RCC 7860 (cell line): ENCODE results near the gene TTC3.
A peak's percentile ranks its signal among the peaks of the same experiment; 100 is the strongest.
"Not testable (repeated sequence)": the region's sequence is repeated elsewhere in the genome, so short reads cannot be mapped to it uniquely, and the experiment has no call there.

ENCODE experiments used
- DNase-seq: peaks from one replicate; pipeline ENCODE4 v3.0.0-alpha.2; 2015; ENCODE audit warnings: low spot score
- FAIRE-seq: peaks from 2 replicates; lab custom pipeline; 2012; peaks lifted over from hg19 to GRCh38; lab: Jason Lieb, UNC

TTC3 gene

DNA sequence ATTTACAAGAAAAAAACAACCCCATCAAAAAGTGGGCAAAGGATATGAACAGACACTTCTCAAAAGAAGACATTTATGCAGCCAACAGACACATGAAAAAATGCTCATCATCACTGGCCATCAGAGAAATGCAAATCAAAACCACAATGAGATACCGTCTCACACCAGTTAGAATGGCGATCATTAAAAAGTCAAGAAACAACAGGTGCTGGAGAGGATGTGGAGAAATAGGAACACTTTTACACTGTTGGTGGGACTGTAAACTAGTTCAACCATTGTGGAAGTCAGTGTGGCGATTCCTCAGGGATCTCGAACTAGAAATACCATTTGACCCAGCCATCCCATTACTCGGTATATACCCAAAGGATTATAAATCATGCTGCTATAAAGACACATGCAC lies 70.3 kb downstream of the TTC3 start:
- not testable (repeated sequence) for DNase-seq, FAIRE-seq

DNA sequence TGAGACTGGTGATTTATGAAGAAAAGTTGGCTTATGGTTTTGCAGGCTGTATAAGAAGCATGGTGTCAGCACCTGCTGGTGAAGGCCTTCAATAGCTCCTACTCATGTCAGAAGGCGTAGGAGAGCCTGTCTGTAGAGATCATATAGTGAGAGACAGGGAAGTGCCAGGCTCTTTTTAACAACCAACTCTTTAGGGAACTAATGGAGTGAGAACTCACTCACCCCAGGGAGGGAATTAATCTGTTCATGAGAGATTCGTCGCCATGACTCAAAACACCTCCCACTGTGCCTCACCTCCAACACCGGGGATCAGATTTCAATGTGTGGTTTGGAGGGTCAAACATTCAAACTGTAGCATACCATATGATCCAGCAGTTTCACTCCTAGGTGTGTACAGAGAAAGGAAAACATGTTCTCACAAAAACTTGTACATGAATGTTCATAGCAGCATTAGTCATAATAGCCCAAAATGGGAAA lies 72.6 kb downstream of the TTC3 start:
- FAIRE-seq (peak; percentile 20), DNase-seq (peak; percentile 36)

DNA sequence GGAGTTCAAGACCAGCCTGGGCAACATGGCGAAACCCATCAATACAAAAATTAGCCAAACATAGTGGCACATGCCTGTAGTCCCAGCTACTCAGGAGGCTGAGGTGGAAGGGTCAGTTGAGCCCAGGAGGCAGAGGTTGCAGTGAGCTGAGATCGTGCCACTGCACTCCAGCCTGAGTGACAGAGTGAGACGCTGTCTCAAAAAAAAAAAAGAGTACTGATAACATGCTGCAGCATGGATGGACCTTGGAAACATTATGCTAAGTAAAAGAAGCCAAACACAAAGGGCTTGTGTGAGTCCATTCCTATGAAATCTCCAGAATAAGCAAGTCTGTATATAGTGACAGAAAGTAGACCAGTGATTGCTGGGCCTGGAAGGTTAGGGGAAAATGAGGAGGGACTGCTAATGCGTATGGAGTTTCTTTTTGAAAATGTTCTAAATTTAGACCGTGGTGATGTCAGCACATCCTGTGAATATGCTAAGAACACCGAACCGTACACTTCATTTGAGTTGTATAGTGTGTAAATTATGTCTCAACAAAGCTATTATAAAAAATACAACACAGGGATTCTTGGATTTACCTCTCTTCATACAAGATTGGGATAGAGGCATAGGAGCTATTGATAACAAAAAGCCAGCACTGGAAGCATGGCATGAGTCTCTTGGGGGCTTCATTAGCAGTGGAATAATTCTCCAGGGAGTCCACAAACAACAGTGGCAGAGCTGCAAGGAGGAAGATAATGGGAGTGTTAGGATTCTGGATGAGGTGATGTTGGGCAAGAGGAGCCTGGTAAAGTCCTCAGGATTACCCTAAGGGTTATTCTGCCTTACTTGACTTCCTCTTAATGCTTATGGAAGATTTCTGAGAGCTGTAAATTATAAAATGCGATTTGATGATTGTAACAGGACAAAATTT lies 73.5 kb downstream of the TTC3 start:
- DNase-seq: no peak
- no peak for FAIRE-seq

DNA sequence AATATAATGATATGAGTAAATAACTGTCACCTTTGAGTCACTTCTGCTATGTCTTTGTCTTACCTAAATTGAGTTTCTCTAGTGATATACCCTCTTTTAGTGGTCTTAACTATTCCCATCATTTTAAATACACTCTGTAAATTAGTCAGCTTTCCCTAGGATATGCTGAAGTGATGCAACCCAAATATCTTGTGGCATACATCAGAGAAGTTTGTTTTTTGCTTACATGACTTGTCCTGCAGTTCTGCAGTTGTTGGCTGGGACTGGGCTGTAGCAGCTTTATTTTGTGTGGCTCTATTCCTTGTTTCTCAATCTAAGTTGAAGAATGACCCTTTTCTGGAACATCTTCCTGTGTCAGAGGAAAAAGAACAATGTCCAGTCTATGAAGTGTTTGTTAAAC lies 76.4 kb downstream of the TTC3 start:
- FAIRE-seq: no peak
- DNase-seq: no peak

DNA sequence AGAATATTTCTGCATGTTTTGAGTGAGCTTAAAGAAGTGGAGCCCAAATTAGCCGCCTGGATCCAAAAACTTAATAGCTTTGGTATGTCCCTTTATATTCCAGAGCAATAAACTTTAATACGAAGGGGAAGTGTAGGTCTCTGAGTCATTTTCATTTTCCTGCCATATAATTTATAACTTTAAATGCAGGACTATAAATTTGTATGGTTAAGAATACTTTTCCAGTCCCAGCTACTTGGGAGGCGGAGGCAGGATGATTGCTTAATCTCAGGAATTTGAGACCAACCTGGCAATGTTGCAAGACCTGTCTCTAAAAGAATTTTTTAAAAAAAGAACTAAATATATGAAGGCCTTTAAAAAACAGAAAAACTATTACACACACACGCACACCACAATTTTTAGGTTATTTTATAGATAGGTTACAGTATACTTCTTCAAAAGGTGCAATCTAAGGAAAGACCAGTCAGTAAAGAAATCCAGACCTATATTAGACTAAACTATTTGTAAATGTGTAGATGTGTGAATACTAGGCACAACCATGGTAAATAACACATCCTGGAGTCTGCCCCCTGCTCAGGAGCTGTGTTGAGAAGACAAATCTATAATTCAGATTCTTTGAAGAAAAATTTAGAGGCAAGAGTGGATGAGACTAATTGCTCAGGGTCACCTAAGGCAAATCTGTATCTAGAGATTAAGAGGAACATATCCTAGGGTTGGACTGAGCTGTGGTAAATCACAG lies 80.3 kb downstream of the TTC3 start:
- DNase-seq: no peak
- FAIRE-seq: no peak

DNA sequence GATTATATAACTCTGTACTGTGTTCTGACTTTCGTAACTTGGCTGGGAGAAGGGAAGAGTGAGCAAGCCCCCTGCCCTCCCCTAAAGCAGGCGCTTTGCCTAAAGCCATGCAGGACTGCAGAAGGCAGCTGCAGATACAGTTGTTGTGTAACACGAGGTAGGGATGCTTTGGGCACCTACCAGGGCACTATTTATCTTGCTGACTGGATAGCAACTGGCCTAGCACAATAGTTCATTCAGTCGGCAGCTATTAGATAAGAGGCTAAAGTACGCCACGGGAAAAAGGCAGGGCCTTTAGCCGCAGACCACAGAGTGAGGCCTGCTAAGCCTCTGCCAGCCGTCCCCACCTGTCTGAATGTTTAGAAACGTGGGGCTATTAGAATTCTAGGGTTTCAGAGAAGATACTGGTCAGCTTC lies 80.9 kb downstream of the TTC3 start:
- no peak for DNase-seq
- FAIRE-seq: no peak

DNA sequence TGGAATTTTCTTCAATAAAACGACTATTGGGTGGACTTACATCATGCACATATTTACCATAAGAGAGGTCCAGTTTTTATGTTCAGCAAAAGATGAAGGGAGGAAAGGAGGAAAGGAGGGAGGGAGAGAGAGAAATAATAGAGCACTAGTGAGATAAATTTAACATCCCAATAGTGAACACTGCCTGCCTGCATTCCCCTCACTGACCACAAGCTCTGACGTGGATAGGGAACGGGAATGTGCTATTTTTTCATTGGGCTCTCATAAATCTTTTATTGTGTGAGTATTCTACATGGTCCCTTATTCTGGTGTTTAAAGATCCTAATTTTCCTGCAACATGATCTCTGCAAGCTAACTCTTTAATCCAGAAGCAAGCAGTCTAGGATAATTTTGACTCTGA lies 82.1 kb downstream of the TTC3 start:
- DNase-seq: no peak

DNA sequence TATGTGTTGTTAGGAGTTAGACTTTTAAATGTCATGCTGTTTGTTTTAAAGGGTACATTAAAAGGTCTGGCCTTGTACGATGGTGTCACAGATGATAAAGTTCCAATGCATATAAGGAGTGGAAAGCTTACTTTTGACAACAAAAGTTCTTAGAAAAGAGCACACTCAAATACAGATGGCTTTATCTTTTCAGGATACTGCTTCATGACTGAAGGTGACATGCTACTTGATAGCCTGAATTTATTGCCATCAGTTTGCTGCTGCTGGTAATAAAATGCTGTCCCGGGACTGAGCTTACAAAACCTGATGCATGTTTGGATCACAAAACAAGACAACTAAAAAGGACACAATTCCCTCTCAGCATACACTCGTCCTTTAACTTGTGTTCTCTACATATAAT lies 84.9 kb downstream of the TTC3 start:
- DNase-seq (no peak), FAIRE-seq (no peak)

More for the DNA sequence above, 82.1 kb downstream of the TTC3 start:
- FAIRE-seq: no peak

DNA sequence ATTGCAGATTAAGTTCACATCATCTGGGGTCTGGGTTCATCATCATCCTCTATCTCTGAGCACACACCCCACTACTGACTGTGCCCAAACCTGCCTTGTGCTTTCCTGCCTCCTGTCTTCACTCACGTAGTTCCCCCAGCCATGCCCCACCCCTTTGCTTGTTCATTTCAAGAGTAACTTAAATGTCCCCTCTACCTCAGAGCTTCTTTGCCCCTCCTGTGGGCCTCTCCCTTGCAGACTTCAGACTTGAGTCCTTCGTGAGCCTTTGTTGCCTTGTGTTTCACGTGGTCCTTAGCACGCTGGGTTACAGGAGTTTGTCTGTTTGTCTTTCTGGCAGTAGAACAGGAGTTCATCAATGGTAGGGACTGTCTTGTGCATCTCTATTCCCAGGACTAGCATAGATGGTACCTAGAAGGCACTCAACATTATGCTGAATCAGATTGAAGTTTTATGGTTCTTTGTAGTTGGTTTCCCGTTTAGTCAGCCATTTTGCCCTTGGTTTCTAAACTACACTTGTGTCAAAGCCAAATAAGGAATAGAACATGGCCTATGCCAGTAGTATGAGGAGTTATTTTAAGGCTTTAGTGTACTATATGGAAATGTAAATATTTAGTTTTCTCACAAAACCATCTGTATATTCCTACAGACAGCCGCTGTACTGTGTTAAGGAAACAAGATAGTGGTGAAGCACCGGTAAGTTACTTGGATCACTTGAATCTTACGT lies 86.2 kb downstream of the TTC3 start:
- FAIRE-seq: no peak
- no peak for DNase-seq

DNA sequence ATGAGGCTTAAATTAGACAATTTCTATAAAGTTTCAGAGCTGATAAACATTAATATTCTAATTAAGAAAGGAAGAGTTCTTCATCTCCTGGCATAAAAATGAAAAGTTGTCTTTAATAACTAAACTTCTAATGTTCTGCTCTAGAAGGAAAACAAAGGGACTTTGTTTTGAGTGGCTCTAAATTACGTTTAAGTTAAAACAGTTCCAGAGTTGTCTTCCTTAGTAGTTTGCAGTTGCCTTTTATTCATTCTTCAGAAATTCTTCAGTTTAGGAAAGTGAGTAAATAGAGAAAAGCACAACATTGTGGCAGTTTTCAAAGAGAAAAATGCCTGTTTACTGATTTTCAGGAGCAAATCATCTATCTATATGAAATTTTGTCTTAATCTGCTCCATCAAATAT lies 86.9 kb downstream of the TTC3 start:
- FAIRE-seq (no peak), DNase-seq (no peak)

DNA sequence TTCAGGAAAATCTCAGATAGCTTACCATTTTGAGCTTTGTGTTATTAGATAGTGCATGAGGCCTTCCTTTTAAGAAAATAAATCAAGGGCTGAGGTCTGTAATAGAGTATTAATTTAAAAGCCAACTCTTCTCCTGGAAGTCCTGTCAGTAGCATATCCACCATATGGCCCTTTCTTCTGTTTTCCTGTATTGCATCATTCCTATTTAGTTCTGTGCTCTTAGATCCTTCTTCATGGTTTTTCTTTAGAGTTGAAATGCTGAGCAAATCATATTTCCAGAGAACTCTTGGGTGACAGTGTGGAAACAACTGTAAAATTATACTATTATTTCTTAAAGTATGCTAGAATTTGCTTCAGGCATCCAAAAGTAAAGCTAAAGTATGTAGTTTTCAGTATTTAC lies 91.7 kb downstream of the TTC3 start:
- DNase-seq (no peak), FAIRE-seq (no peak)

DNA sequence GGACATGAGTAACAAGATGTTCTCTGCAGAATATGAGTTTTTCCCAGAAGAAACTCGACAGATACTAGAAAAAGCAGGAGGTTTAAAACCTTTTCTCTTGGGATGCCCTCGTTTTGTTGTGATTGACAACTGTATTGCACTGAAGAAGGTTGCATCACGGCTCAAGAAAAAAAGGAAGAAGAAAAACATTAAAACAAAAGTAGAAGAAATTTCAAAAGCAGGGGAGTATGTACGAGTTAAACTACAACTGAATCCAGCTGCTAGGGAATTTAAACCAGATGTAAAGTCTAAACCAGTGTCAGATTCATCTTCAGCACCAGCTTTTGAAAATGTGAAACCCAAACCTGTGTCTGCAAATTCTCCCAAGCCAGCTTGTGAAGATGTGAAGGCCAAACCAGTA lies 92.5 kb downstream of the TTC3 start:
- no peak for FAIRE-seq
- no peak for DNase-seq

DNA sequence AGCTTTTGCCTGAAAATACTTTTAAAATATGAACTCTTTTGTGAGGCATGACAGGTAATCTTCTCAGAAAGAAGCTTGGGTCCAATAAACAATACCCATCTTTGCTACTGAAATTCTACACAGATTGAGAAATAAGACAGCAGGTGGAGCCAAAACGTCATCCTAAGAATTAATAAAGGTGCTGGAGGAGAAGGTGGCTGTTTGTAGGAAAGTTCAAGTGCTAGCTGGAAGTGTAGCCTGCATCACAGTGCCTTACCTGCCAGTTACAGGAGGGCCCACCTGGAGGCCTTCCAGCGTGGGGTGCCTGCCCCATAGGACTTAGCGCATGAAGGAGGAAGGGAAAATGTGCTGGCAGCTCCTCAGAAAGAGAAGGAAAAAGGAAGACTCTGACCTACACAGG lies 93.7 kb downstream of the TTC3 start:
- no peak for FAIRE-seq

DNA sequence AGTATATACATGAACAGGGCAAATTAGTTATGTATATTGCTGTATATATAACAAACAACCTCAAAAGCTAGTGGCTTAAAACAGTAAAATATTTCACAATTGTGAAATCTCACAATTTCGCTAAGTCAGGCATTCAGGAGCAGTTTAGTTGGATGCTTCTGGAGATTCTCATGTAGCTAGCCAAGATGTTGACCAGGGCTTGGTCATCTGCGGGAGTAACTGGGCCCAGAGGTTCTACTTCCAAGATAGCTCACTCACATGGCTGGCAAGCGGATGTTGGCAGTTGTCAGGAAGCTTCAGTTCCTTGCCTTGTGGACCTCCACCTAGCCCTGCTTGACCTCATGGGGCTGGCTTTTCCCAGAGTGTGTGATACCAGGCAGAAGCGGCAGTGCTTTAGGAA lies 95.6 kb downstream of the TTC3 start:
- no peak for FAIRE-seq
- DNase-seq: no peak

More for the DNA sequence above, 93.7 kb downstream of the TTC3 start:
- DNase-seq: peak; percentile 24

DNA sequence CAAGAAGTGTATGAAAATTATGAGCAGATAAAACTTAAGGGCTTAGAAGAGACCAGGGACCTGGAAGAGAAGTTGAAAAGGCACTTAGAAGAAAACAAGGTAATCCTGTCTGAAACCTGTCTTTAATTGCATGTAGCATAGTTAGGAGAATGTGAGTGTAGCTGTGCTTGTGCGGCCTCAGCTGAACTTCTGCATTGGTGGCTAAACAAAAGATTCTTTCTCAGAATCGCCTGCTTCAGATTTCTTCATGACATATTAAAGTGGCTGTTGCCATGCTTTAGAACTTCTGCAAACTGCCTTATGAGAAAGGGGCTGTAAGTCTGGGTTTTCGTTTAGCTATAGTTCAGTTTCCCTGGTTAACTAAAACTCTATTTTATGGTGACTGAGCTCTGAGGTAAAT lies 99.6 kb downstream of the TTC3 start:
- DNase-seq (no peak), FAIRE-seq (no peak)

DNA sequence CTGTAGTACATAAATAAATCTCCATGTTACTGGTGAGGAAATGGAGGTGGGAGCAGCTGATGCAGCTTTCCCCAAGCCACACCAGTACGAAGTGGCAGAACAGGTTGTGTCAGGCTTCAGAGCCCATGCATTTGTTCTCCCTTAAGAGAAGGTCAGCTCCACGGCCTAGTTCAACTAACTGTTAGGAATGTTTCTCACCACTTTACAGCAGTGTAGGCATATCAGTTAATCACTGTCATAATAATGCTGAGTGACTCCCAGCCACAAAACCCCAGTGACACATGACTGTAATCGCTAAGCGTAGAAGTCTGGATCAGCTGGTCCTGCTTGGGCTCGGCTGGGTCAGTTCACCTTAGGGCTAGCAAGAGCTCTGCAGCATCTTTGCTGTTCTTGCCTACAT lies 103.7 kb downstream of the TTC3 start:
- no peak for FAIRE-seq
- DNase-seq: no peak

DNA sequence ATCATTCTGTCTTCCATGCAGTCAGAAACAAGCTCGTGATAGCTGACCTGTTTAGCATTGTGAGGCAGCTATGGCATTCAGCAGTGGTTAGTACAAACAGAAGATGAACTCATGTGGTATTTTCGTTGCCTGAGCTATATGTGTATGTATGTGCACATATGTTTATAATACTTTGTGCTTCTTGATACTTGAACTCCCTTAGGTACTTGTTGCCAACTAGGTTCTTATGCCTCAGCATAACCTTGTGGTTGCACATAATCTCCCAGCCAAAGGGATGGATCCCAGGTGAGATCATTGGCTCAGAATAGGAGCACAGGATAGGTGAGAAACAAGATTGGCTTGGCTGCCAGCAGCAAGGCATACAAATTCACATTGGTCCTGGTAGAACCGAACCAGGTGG lies 108.0 kb downstream of the TTC3 start:
- FAIRE-seq (no peak), DNase-seq (no peak)

DNA sequence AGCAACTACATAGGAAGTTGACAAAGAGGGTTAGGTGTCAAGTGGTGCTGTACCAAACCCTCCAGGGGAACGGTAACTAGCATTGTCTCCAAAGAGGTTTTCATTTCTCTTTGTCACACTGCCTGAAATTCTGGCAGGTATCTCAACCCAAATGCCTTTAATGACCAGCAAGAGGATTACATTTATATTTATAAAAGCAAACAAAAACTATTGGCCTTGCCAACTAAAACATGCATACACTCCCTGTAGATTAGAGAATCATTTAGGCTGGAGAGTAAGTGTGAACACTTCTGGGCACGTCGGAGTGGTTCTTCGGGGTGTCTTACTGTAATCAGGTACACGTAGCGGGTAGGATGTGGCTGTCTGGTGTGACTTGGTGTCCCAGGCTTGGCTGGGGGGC lies 109.2 kb downstream of the TTC3 start:
- no peak for DNase-seq

DNA sequence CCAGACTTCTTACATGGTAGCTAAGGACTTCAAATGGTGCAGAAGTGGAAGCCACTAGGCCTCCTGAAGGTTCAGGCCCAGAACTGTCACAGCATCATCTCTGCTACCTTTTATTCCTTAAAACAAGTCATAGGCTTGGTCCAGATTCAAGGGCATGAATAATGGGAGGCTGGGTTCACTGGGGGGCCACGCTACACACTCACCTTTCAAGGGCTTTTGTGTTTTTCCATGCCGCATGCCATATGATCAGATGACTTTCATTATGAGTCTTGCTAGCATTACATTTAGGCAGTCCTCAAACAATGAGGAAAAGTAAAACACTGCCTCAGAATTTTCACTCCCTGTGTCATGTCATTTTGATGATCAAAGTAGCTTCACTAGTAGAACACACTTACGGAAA lies 110.7 kb downstream of the TTC3 start:
- FAIRE-seq (no peak), DNase-seq (no peak)

More for the DNA sequence above, 109.2 kb downstream of the TTC3 start:
- FAIRE-seq: no peak

DNA sequence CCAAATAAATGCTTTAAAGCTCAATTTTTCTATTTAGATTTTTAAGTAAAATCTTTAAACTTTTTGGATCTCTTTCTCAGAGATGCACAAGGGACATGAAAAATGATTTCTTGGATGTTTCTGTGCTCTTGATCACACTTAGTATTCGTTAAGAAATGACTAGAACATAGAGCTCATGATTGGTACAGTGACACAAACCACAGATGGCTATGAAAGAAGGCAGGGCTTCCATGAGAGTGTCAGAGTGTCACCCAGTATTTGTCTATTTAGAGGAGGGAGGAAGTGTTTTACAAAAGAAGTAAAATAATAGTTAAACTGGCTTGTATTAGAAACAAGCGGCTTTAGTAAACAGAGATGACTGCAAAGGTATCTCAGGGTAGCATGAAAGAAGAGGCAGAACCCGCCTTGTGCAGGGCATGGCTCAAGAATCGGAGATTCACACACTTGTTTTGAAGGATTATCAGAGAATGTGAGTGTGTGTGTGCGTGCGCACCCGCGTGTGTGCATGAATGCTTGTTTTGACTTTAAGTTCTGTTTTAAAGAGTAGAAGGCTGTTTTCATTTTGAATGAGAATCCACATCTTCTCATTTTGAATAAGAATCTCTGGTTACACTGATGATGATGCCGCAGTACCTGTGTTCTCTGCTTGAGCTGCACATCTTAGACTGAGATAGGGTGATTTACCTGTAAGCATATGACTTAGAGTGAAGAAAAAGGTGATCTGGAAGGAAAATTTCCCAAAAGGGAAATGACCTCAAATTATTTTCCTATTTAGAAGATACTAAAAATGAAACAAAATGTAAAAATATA lies 111.9 kb downstream of the TTC3 start:
- no peak for DNase-seq

More for the DNA sequence above, 111.9 kb downstream of the TTC3 start:
- no peak for FAIRE-seq
